SJSA1 (cell line): ENCODE data around the gene CIITA. TPM values are rescaled to one million over a fixed set of nuclear protein-coding genes. Genes with fewer than 3 reads are reported as not detected.

ENCODE experiments used
- DNase-seq, 2 experiments: peaks; one replicate each; pipeline ENCODE4 v3.0.0-alpha.2; 2015 to 2020; ENCODE audit warnings: low spot score in 2 of 2, low read depth in 1 of 2
- H3K27ac ChIP-seq: fragments of 250-450 bp; sonication (Bioruptor Pico); 2 replicates; pipeline ENCODE4 v1.5.1; 2020; ENCODE audit warnings: mild to moderate bottlenecking, moderate library complexity
- H3K27me3 ChIP-seq: fragments of 250-450 bp; sonication (Bioruptor Pico); replicated peaks from 2 replicates; pipeline ENCODE4 v1.5.1; 2020; ENCODE audit warnings: mild to moderate bottlenecking, moderate library complexity
- H3K36me3 ChIP-seq: fragments of 250-450 bp; sonication (Bioruptor Pico); 2 replicates; pipeline ENCODE4 v1.5.1; 2020; ENCODE audit warnings: mild to moderate bottlenecking
- H3K4me1 ChIP-seq: fragments of 250-450 bp; sonication (Bioruptor Pico); replicated peaks from 2 replicates; pipeline ENCODE4 v1.6.1; 2021; ENCODE audit warnings: mild to moderate bottlenecking
- H3K4me3 ChIP-seq: fragments of 250-450 bp; sonication (Bioruptor Pico); 2 replicates; pipeline ENCODE4 v1.5.1; 2020; ENCODE audit warnings: mild to moderate bottlenecking
- H3K9me3 ChIP-seq: fragments of 250-450 bp; sonication (Bioruptor Pico); replicated peaks from 2 replicates; pipeline ENCODE4 v1.5.1; 2020; ENCODE audit warnings: mild to moderate bottlenecking
- total RNA-seq: library from RNA; depleted of rRNA; stranded (reverse); fragments of >200 nt; shearing (Covaris generic); gene quantifications from 2 replicates; pipeline ENCODE4 v1.2.3, GENCODE V29; 2014

The CIITA gene
- total RNA-seq, 1 experiment from 2014 or later, result 0.08 TPM

DNA sequence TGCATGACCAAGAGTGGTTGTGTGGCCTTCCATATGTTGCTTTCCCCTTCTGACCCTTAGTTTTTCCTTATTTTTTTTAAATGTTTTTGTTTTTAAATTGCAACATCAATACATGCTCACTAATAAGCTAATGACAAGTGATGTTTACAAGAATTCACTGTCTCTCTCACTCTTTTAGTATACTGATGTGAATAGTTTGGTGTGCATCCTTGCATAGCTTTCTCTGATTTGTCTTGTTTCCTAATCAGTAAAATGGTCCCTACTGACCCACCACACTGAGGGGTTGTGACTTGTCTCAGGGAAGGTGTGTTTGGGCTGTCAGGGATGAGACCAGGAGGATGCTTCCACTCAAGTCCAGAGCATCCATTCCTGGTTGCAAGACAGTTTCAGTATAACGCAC, 26.0 kb downstream of the CIITA start:
- H3K9me3 ChIP-seq, result no peaks in the 10 kb centered on the region
- H3K27me3 ChIP-seq, result no peaks in the 10 kb centered on the region; the same call in 1 of the 2 replicates
- no peak for DNase-seq
- H3K36me3 ChIP-seq, result no peaks in the 10 kb centered on the region
- H3K27ac ChIP-seq, result no peak overlapping the region
- H3K4me1 ChIP-seq, result no peaks in the 10 kb centered on the region
- no peak overlapping the region for H3K4me3 ChIP-seq

DNA sequence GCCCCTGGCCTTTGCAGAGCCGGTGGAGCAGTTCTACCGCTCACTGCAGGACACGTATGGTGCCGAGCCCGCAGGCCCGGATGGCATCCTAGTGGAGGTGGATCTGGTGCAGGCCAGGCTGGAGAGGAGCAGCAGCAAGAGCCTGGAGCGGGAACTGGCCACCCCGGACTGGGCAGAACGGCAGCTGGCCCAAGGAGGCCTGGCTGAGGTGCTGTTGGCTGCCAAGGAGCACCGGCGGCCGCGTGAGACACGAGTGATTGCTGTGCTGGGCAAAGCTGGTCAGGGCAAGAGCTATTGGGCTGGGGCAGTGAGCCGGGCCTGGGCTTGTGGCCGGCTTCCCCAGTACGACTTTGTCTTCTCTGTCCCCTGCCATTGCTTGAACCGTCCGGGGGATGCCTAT, 29.5 kb downstream of the CIITA start:
- Histone ChIP-seq H3K27ac (no peak overlapping the region), H3K4me1 (no peaks in the 10 kb centered on the region), H3K27me3 (no peaks in the 10 kb centered on the region), H3K4me3 (no peak overlapping the region), H3K36me3 (no peaks in the 10 kb centered on the region), H3K9me3 (no peaks in the 10 kb centered on the region)
- no peak for DNase-seq

- Histone ChIP-seq H3K27me3 (no peaks in the 10 kb centered on the region), H3K9me3 (no peaks in the 10 kb centered on the region), H3K4me1 (no peaks in the 10 kb centered on the region)
Observed at GRCh38 chr16:10906914-10907756, 30.1 kb downstream of the CIITA start.

GRCh38 chr16:10907757-10908045, 30.7 kb downstream of the CIITA start:
- Histone ChIP-seq H3K36me3 (no peaks in the 10 kb centered on the region), H3K4me1 (no peaks in the 10 kb centered on the region), H3K27me3 (no peaks in the 10 kb centered on the region), H3K9me3 (no peaks in the 10 kb centered on the region), H3K4me3 (no peak overlapping the region), H3K27ac (no peak overlapping the region)
- DNase-seq, result no peak

More at GRCh38 chr16:10906914-10907756, 30.1 kb downstream of the CIITA start:
- Histone ChIP-seq H3K27ac (no peak overlapping the region), H3K4me3 (no peak overlapping the region), H3K36me3 (no peaks in the 10 kb centered on the region)
- DNase-seq, result no peak

GRCh38 chr16:10911267-10911666, 34.3 kb downstream of the CIITA start:
- Histone ChIP-seq H3K27me3 (no peaks in the 10 kb centered on the region), H3K4me3 (no peak overlapping the region), H3K9me3 (no peaks in the 10 kb centered on the region), H3K36me3 (no peaks in the 10 kb centered on the region), H3K4me1 (no peaks in the 10 kb centered on the region), H3K27ac (no peak overlapping the region)
- no peak for DNase-seq

DNA sequence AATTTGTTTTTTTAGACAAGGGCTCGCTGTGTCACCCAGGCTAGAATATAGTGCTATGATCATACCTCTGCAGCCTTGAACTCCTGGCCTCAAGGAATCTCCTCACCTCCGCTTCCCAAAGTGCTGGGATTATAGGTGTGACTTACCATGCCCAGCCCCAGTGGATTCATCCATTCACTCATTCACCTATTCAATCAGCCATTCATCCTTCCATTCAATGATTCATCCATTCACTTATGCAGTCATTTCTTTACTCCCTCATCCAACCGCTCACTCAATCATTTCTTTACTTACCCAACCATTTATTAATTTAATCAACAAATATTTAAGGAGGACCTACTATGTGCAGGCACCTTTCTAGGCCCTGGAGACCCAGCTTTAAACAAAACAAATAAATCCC, 39.5 kb downstream of the CIITA start:
- H3K27ac ChIP-seq, result no peak overlapping the region
- no peaks in the 10 kb centered on the region for H3K9me3 ChIP-seq
- H3K4me1 ChIP-seq, result no peaks in the 10 kb centered on the region
- H3K4me3 ChIP-seq, result no peak overlapping the region
- H3K36me3 ChIP-seq, result no peaks in the 10 kb centered on the region
- DNase-seq, result no peak
- no peaks in the 10 kb centered on the region for H3K27me3 ChIP-seq

DNA sequence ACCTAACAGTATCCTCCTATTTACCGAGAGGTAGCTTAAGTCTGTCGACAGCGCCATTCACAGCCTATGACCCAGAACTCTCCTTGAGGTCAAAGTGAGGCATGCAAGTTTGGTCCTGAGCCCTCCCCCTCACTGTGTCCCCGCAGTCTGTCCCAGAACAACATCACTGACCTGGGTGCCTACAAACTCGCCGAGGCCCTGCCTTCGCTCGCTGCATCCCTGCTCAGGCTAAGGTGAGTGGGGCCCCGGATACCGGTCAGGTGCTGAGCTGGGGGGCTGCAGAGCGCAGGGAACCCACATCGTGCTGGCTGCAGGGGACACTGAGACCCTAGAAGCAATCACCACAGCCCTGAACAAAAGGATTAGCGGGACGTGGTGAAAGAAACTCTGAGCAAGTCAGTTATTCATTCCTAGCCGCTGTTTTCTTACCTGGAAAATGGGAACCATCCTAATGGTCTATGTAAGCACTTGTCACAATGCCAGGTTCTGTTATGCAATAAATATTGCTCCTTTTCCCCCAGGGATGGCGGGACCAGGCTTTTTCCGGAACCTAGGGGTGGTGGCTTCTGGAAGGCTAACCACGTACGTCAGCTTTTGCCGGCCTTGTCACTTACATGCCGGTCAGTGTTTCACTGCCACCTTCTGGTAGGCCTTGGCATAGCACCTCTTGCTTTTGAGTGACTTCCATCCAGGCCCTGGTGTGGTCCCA, 41.4 kb downstream of the CIITA start:
- no peaks in the 10 kb centered on the region for H3K36me3 ChIP-seq
- no peak overlapping the region for H3K27ac ChIP-seq
- no peak overlapping the region for H3K4me3 ChIP-seq
- H3K4me1 ChIP-seq, result no peaks in the 10 kb centered on the region
- no peaks in the 10 kb centered on the region for H3K9me3 ChIP-seq
- peak; percentile 57 to 90 for DNase-seq
- H3K27me3 ChIP-seq, result no peaks in the 10 kb centered on the region

DNA sequence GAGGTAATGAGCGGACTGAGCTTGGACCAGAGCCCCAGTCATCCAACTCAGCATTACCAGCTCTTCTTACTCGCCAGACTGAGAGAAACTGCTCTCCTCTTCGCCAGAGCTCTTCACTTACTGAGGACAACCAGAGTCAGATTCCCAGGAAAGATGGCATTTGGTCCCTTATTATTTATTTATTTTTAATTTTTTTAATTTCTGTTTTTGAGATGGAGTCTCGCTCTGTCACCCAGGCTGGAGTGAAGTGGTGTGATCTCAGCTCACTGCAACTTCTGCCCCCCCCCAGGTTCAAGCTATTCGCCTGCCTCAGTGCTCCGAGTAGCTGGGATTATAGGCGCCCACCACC, 42.0 kb downstream of the CIITA start:
- Histone ChIP-seq H3K27ac (no peak overlapping the region), H3K9me3 (no peaks in the 10 kb centered on the region), H3K27me3 (no peaks in the 10 kb centered on the region), H3K4me3 (no peak overlapping the region), H3K4me1 (no peaks in the 10 kb centered on the region), H3K36me3 (no peaks in the 10 kb centered on the region)
- DNase-seq, result no peak

GRCh38 chr16:10920726-10921427, 43.9 kb downstream of the CIITA start:
- Histone ChIP-seq H3K4me3 (no peak overlapping the region), H3K4me1 (no peaks in the 10 kb centered on the region), H3K27ac (no peak overlapping the region), H3K27me3 (no peaks in the 10 kb centered on the region), H3K9me3 (no peaks in the 10 kb centered on the region), H3K36me3 (no peaks in the 10 kb centered on the region)
- DNase-seq, result no peak

- H3K27ac ChIP-seq, result no peak overlapping the region
- no peak overlapping the region for H3K4me3 ChIP-seq
- H3K27me3 ChIP-seq, result no peaks in the 10 kb centered on the region
- no peaks in the 10 kb centered on the region for H3K9me3 ChIP-seq
- H3K36me3 ChIP-seq, result peaks cover 3% of the 10 kb centered on the region; the same call in 1 of the 2 replicates
- DNase-seq, result no peak
- no peaks in the 10 kb centered on the region for H3K4me1 ChIP-seq
Observed at GRCh38 chr16:10921536-10922327, 44.7 kb downstream of the CIITA start.

DNA sequence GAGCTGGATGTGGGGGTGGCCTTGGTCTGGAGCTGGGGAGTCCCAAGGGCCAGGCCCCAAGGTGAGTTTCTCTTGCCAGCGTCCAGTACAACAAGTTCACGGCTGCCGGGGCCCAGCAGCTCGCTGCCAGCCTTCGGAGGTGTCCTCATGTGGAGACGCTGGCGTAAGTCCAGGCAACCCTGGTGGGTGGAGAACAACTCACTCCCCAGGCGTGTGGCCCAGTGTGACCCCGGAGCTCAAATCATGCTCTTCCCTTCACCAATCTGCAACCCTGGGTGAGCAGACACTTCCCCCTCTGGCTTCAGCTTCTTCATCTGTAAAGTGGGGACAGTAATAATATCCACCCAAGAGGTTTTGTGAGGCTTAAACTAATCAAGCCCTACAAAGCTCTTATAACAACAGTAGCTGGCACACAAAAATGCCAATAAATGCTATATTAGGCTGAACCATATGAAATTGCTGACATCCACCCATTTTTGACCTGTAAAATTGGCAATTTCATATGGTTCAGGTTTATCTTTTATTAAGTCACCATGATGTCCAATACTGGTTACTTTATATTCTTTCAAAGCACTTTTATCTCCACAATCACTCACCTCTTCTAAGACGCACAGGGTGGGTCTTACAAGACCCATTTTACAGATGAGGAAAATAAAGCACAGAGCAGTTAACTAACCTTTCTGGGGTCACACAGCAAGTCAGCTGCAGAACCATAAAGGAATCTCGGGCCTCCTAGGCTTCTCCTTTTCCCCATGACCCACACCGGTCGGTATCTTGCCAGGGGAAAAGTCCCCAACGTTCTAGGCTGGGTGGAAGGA, 45.5 kb downstream of the CIITA start:
- Histone ChIP-seq H3K27ac (no peak overlapping the region), H3K27me3 (no peaks in the 10 kb centered on the region), H3K4me3 (no peak overlapping the region), H3K36me3 (peaks cover 11% of the 10 kb centered on the region), H3K9me3 (no peaks in the 10 kb centered on the region), H3K4me1 (no peaks in the 10 kb centered on the region)
- DNase-seq, result no peak

DNA sequence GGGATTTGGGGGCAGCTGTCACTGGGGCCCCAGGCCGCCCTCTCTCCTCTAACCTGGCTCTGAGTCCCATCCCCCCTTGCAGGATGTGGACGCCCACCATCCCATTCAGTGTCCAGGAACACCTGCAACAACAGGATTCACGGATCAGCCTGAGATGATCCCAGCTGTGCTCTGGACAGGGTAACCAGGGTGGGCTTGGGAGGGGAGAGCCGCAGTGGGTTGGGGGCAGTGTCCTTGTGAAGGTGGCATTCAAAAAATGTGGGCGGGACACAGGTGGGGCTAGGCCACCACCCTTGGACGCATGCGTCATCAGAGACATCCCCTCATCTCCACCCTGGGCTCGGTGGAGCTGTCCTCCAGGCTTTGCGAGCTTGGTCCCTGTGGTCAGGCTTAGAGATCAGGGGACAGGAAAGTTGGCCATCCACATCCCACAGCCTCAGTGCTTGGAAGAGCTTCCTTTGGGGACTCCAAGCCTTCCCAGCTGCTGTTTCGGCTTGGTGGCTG, 46.2 kb downstream of the CIITA start:
- Histone ChIP-seq H3K27ac (no peak overlapping the region), H3K36me3 (peaks cover 18% of the 10 kb centered on the region)
- DNase-seq, result no peak

More for the DNA sequence above, 46.2 kb downstream of the CIITA start:
- Histone ChIP-seq H3K4me1 (no peaks in the 10 kb centered on the region), H3K27me3 (no peaks in the 10 kb centered on the region), H3K4me3 (no peak overlapping the region), H3K9me3 (no peaks in the 10 kb centered on the region)
